OCI-LY1 (cell line): ENCODE measurements around the gene OR9K2.
"Not testable (repeated sequence)": the region's sequence is repeated elsewhere in the genome, so short reads cannot be mapped to it uniquely, and the experiment has no call there.

Experiments used
- H2AFZ ChIP-seq: fragments of 200-600 bp; sonication (generic), shearing (Covaris generic); 2 replicates; pipeline ENCODE4 v1.6.0; 2014; ENCODE audit warnings: antibody characterized with exemption, mild to moderate bottlenecking, low read length
- H3F3A ChIP-seq: fragments of 200-600 bp; sonication (generic), shearing (Covaris generic); 2 replicates; pipeline ENCODE4 v1.6.0; 2014; ENCODE audit warnings: mild to moderate bottlenecking, antibody characterized with exemption, low read length, moderate library complexity; ENCODE audit not compliant: insufficient read depth
- H3K27ac ChIP-seq: fragments of 200-600 bp; sonication (generic); 2 replicates; pipeline ENCODE4 v1.5.1; 2014; ENCODE audit warnings: low read length, mixed run types, mild to moderate bottlenecking, low read depth; ENCODE audit not compliant: poor library complexity, severe bottlenecking
- H3K27me3 ChIP-seq: fragments of 200-600 bp; sonication (generic); 2 replicates; pipeline ENCODE4 v1.6.0; 2014; ENCODE audit warnings: antibody characterized with exemption, mild to moderate bottlenecking, low read length, moderate library complexity; ENCODE audit not compliant: insufficient read depth
- H3K36me3 ChIP-seq: fragments of 200-600 bp; sonication (generic); 2 replicates; pipeline ENCODE4 v1.6.1; 2014; ENCODE audit warnings: mild to moderate bottlenecking, antibody characterized with exemption, low read length, moderate library complexity, mixed read lengths; ENCODE audit not compliant: insufficient read depth
- H3K4me1 ChIP-seq: fragments of 200-600 bp; sonication (generic); 2 replicates; pipeline ENCODE4 v1.5.1; 2014; ENCODE audit warnings: mild to moderate bottlenecking, low read length, moderate library complexity; ENCODE audit not compliant: insufficient read depth, severe bottlenecking
- H3K4me2 ChIP-seq: fragments of 200-600 bp; sonication (generic), shearing (Covaris generic); 2 replicates; pipeline ENCODE4 v1.6.1; 2014; ENCODE audit warnings: low read length
- H3K4me3 ChIP-seq: fragments of 200-600 bp; sonication (generic); 2 replicates; pipeline ENCODE4 v1.5.1; 2014; ENCODE audit warnings: low read length, low read depth, mild to moderate bottlenecking, mixed read lengths; ENCODE audit not compliant: poor library complexity, severe bottlenecking
- H3K79me2 ChIP-seq: fragments of 200-600 bp; shearing (Covaris generic); 2 replicates; pipeline ENCODE4 v1.6.1; 2016; ENCODE audit warnings: mixed run types, low read length, mixed read lengths; ENCODE audit not compliant: insufficient read depth
- H3K9ac ChIP-seq: fragments of 200-600 bp; sonication (generic), shearing (Covaris generic); 2 replicates; pipeline ENCODE4 v1.6.1; 2014; ENCODE audit warnings: mild to moderate bottlenecking, low read length, mixed read lengths
- H3K9me2 ChIP-seq: fragments of 200-600 bp; sonication (generic), shearing (Covaris generic); 2 replicates; pipeline ENCODE4 v1.6.1; 2014; ENCODE audit warnings: low read depth, mild to moderate bottlenecking, low read length, mixed read lengths
- H3K9me3 ChIP-seq: fragments of 200-600 bp; shearing (Covaris generic); 2 replicates; pipeline ENCODE4 v1.6.1; 2014; ENCODE audit warnings: low read length, mixed read lengths
- H4K20me1 ChIP-seq: fragments of 200-600 bp; sonication (generic), shearing (Covaris generic); 2 replicates; pipeline ENCODE4 v1.6.0; 2016; ENCODE audit warnings: mild to moderate bottlenecking, low read length; ENCODE audit not compliant: insufficient read depth
- CTCF ChIP-seq: fragments of 200-600 bp; sonication (generic), shearing (Covaris generic); IDR thresholded peaks from 2 replicates; pipeline ENCODE4 v1.5.1; 2017; ENCODE audit warnings: mild to moderate bottlenecking, antibody characterized with exemption, low read length, moderate library complexity, mixed read lengths
- EZH2 ChIP-seq: fragments of 200-600 bp; sonication (generic), shearing (Covaris generic); IDR thresholded peaks from 2 replicates; pipeline ENCODE4 v1.8.0; 2017; ENCODE audit warnings: borderline replicate concordance, mixed run types, mild to moderate bottlenecking, antibody characterized with exemption, low read length, moderate library complexity, mixed read lengths

OR9K2 gene

GRCh38 chr12:55143566-55143870, 17.3 kb downstream of the OR9K2 start:
- Histone ChIP-seq H2AFZ (no peak overlapping the region), H3K9me2 (no peaks in the 10 kb centered on the region), H3K4me2 (no peak overlapping the region), H3K79me2 (no peaks in the 10 kb centered on the region), H3K27me3 (no peaks in the 10 kb centered on the region), H3K36me3 (no peaks in the 10 kb centered on the region), H3K9ac (no peak overlapping the region), H3K4me1 (no peaks in the 10 kb centered on the region), H3K27ac (no peak overlapping the region), H4K20me1 (no peaks in the 10 kb centered on the region), H3K9me3 (no peaks in the 10 kb centered on the region), H3K4me3 (no peak overlapping the region), H3F3A (peaks cover 2% of the 10 kb centered on the region; the same call in 1 of the 2 replicates)
- TF ChIP-seq CTCF (no peak), EZH2 (no peak)

- not testable (repeated sequence) for H3K36me3 ChIP-seq, H3K79me2 ChIP-seq, H4K20me1 ChIP-seq, H3K9me2 ChIP-seq, H3K27me3 ChIP-seq, H3K27ac ChIP-seq, H3K9me3 ChIP-seq, H3K4me1 ChIP-seq, H3K9ac ChIP-seq, H3K4me3 ChIP-seq, H3F3A ChIP-seq, H3K4me2 ChIP-seq, H2AFZ ChIP-seq
Observed at GRCh38 chr12:55167010-55167640, 40.9 kb downstream of the OR9K2 start.

GRCh38 chr12:55171445-55171844, 45.2 kb downstream of the OR9K2 start:
- Histone ChIP-seq H3K4me1 (no peaks in the 10 kb centered on the region), H3K27me3 (no peaks in the 10 kb centered on the region), H3K79me2 (no peaks in the 10 kb centered on the region), H3K9me3 (no peaks in the 10 kb centered on the region), H3K4me3 (no peak overlapping the region), H2AFZ (no peak overlapping the region), H4K20me1 (no peaks in the 10 kb centered on the region), H3K4me2 (no peak overlapping the region), H3F3A (no peaks in the 10 kb centered on the region), H3K9ac (no peak overlapping the region), H3K36me3 (no peaks in the 10 kb centered on the region), H3K27ac (no peak overlapping the region), H3K9me2 (no peaks in the 10 kb centered on the region)
- TF ChIP-seq EZH2 (no peak), CTCF (no peak)

GRCh38 chr12:55171846-55172245, 45.6 kb downstream of the OR9K2 start:
- H2AFZ ChIP-seq, H3K4me3 ChIP-seq, H3K9ac ChIP-seq, H3K79me2 ChIP-seq, H3K4me2 ChIP-seq, H3K9me2 ChIP-seq, H3K27ac ChIP-seq, H3K36me3 ChIP-seq, H3K4me1 ChIP-seq, H3K27me3 ChIP-seq, H3K9me3 ChIP-seq, H3F3A ChIP-seq, H4K20me1 ChIP-seq: not testable (repeated sequence)
